DOHH2 (cell line): ENCODE measurements around the gene AMT.

ENCODE experiments used
- EZH2phosphoT487 ChIP-seq: fragments of 200-600 bp; sonication (generic); IDR thresholded peaks from 2 replicates; pipeline ENCODE4 v1.6.1; 2017; ENCODE audit warnings: borderline replicate concordance, mild to moderate bottlenecking, antibody characterized with exemption, low read length, moderate library complexity, mixed read lengths
- TF ChIP-seq, protein P1 (sequence below): fragments of 200-600 bp; sonication (generic); IDR thresholded peaks from one replicate; pipeline ENCODE4 v1.5.1; 2014; ENCODE audit warnings: antibody characterized with exemption, mild to moderate bottlenecking, low read depth, low read length; ENCODE audit not compliant: poor library complexity, severe bottlenecking

DNA sequence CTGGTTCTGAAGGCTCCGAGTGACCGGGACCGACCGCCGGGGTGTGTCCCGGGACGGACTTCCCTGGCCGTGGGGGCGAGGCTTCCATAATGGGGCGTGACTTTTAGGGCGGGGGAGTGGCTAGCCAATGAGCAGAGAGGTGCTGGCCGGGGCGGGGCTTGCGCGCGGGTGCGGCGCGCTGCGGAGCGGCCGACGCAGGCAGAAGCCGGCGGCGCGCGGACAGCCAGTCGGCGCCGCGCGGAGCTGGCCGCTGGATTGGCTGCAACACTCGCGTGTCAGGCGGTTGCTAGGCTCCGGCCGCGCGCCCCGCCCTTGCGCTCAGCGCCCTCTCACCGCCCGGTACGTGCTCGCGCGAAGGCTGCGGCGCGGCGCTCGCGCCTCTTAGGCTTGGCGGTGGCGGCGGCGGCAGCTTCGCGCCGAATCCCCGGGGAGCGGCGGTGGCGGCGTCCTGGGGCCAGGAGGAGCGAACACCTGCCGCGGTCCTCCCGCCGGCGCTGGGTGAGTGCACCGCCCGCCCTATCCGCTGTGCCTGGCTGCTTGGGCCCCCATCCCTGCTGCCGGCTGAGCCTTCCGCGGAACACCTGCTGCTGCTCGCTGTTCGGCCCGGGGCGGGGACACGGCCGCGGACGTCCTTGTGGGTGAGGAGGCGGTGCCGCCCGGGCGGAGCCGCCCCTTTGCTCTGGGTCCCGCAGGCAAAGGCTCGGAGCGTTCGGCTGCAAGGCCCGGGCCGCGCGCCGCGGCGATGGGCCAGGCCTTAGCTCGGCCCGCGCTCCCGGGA is 47.9 kb upstream of the AMT start, which contains the start of gene DAG1:
- TF ChIP-seq, protein P1, sequence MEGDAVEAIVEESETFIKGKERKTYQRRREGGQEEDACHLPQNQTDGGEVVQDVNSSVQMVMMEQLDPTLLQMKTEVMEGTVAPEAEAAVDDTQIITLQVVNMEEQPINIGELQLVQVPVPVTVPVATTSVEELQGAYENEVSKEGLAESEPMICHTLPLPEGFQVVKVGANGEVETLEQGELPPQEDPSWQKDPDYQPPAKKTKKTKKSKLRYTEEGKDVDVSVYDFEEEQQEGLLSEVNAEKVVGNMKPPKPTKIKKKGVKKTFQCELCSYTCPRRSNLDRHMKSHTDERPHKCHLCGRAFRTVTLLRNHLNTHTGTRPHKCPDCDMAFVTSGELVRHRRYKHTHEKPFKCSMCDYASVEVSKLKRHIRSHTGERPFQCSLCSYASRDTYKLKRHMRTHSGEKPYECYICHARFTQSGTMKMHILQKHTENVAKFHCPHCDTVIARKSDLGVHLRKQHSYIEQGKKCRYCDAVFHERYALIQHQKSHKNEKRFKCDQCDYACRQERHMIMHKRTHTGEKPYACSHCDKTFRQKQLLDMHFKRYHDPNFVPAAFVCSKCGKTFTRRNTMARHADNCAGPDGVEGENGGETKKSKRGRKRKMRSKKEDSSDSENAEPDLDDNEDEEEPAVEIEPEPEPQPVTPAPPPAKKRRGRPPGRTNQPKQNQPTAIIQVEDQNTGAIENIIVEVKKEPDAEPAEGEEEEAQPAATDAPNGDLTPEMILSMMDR: no peak
- TF ChIP-seq EZH2phosphoT487: no peak
